Measurements from ENCODE around the gene CFAP97D2.

DNA sequence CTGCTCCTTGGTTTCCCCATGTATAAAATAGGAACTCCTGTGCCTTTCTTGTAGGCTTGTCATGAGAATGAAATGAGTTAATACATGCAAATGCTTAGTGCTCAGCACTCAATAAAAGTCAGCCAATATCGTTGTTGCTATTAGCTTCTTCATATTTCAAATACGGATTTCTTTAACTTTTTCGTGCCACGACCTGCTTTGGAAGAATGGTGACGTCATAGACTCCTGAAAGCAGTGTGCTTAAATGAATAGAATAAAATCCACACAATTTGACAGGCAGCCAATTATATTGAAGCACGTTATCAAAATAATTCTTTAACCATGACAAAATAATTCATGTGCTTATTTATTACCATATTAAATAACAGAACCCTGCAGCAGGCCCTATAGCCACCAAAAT is 29.1 kb downstream of the CFAP97D2 start:
- no peak for TF ChIP-seq POLR2A (IDR thresholded peaks at IDR 0.05)
- no peak for TF ChIP-seq EP300 (IDR thresholded peaks at IDR 0.05)
- TF ChIP-seq, protein P1, sequence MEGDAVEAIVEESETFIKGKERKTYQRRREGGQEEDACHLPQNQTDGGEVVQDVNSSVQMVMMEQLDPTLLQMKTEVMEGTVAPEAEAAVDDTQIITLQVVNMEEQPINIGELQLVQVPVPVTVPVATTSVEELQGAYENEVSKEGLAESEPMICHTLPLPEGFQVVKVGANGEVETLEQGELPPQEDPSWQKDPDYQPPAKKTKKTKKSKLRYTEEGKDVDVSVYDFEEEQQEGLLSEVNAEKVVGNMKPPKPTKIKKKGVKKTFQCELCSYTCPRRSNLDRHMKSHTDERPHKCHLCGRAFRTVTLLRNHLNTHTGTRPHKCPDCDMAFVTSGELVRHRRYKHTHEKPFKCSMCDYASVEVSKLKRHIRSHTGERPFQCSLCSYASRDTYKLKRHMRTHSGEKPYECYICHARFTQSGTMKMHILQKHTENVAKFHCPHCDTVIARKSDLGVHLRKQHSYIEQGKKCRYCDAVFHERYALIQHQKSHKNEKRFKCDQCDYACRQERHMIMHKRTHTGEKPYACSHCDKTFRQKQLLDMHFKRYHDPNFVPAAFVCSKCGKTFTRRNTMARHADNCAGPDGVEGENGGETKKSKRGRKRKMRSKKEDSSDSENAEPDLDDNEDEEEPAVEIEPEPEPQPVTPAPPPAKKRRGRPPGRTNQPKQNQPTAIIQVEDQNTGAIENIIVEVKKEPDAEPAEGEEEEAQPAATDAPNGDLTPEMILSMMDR (IDR thresholded peaks at IDR 0.05) = no peak
